Common myeloid progenitor, CD34-positive (primary cell): ENCODE results near the gene LPAR1.

Source experiments
- CTCF ChIA-PET: fragments of 350-600 bp; sonication (Branson Sonifier 250); formaldehyde crosslinking; loops from one replicate; lab custom pipeline; 2021; ENCODE audit warnings: antibody characterized with exemption; lab: Charles Lee
- POLR2A ChIA-PET: fragments of 350-600 bp; sonication (Branson Sonifier 250); formaldehyde crosslinking; loops from one replicate; lab custom pipeline; 2021; ENCODE audit warnings: antibody characterized with exemption; lab: Charles Lee
- DNase-seq, 3 donors: peaks; one replicate each; pipeline versions ENCODE4 v3.0.0 to v3.0.0-alpha.2; 2013
- H3K27ac ChIP-seq, 2 experiments: 1 replicate in 1 of 2; 2 replicates in 1 of 2; pipeline ENCODE4 v1.7.0; 2013; ENCODE audit warnings: inconsistent platforms in 2 of 2, low read length in 2 of 2, mild to moderate bottlenecking in 2 of 2, low read depth in 1 of 2, moderate library complexity in 1 of 2; ENCODE audit not compliant: severe bottlenecking in 2 of 2, insufficient read depth in 1 of 2, poor library complexity in 1 of 2
- H3K27me3 ChIP-seq, 5 experiments: replicated peaks in 2 of 5; 1 replicate in 3 of 5; 2 replicates in 2 of 5; pipeline versions ENCODE4 v1.6.1 to v1.7.0; 2013; ENCODE audit warnings: low read length in 4 of 5, mild to moderate bottlenecking in 2 of 5, moderate library complexity in 2 of 5, inconsistent platforms in 1 of 5; ENCODE audit not compliant: insufficient read depth in 5 of 5, control insufficient read depth in 4 of 5
- H3K36me3 ChIP-seq, 4 experiments: 1 replicate in 2 of 4; 2 replicates in 2 of 4; pipeline versions ENCODE4 v1.6.1 to v1.7.0; 2013; ENCODE audit warnings: low read length in 3 of 4, control low read depth in 1 of 4, mild to moderate bottlenecking in 1 of 4; ENCODE audit not compliant: control insufficient read depth in 4 of 4, insufficient read depth in 4 of 4
- H3K4me1 ChIP-seq, 4 experiments: 1 replicate in 3 of 4; 2 replicates in 1 of 4; pipeline versions ENCODE4 v1.6.1 to v1.7.1; 2013; ENCODE audit warnings: low read length in 3 of 4, mild to moderate bottlenecking in 3 of 4, control low read depth in 1 of 4, inconsistent platforms in 1 of 4, moderate library complexity in 1 of 4; ENCODE audit not compliant: control insufficient read depth in 4 of 4, insufficient read depth in 4 of 4; ENCODE audit errors: control extremely low read depth in 1 of 4
- H3K4me3 ChIP-seq, 7 experiments: 1 replicate in 4 of 7; 2 replicates in 3 of 7; pipeline versions ENCODE4 v1.5.1 to v1.7.0; 2013; ENCODE audit warnings: mild to moderate bottlenecking in 7 of 7, low read length in 6 of 7, moderate library complexity in 6 of 7, inconsistent platforms in 2 of 7, low read depth in 2 of 7, control low read depth in 1 of 7; ENCODE audit not compliant: insufficient read depth in 4 of 7, control insufficient read depth in 1 of 7; ENCODE audit errors: extremely low read depth in 1 of 7
- H3K9me3 ChIP-seq, 5 experiments: 1 replicate in 4 of 5; 2 replicates in 1 of 5; pipeline versions ENCODE4 v1.6.1 to v1.7.1; 2013; ENCODE audit warnings: low read length in 4 of 5, mild to moderate bottlenecking in 2 of 5, inconsistent platforms in 1 of 5, low read depth in 1 of 5, moderate library complexity in 1 of 5; ENCODE audit not compliant: control insufficient read depth in 4 of 5, insufficient read depth in 2 of 5; ENCODE audit errors: control extremely low read depth in 1 of 5
- WGBS: methylation state at CpG from one replicate; pipeline ENCODE4 v1.1.5; 2013; ENCODE audit not compliant: insufficient coverage; 5-methylcytosine and 5-hydroxymethylcytosine counted together

Gene LPAR1

DNA sequence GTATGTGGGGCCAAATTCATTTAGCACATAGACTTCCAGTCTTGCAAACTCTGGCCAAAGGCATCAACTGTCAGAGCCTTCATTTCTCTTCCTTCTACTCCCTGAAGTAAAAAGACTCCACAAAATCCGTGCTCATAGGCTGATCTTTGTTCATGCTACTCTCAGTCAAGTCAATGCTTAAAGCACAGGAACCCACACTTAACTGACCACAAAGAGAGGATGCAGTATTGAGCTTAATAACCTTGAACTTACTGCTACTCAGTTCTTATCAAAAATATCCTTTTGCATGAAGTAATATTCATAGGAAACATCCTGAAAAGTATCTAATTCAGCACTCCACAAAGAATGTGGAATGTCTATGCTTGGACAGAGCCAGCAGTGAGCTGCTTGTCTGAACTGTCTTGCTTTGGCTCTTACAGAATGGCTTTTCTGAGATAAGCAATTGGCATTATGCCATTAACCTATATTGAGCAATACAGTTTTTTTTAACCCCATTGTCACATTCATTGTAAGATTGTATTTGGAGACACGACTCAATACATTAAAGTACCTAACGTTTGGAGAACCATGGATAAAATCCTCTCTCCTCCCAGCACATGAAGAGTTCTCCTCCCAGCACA is 21.7 kb downstream of the LPAR1 start:
- Histone ChIP-seq H3K27me3 (no peaks in the 10 kb centered on the region), H3K4me1 (peaks cover 0 to 21% (median 9%) of the 10 kb centered on the region in 4 experiments), H3K36me3 (no peaks in the 10 kb centered on the region), H3K4me3 (peak overlapping the region in 1 of 7 experiments; percentile 14), H3K9me3 (no peaks in the 10 kb centered on the region), H3K27ac (no peak overlapping the region)
- DNase-seq, result peak in 2 of 3 donors; percentile 61 to 63
- WGBS, result 38% methylated on average over 1 of the region's 3 CpGs
- ChIA-PET CTCF (interaction anchor here (0.5 kb wide), 1 partner anchor 11 kb away, joined by 3 read pairs; no protein-coding TSS in a partner anchor), POLR2A (no interaction called here)

GRCh38 chr9:111016016-111016415 is 22.3 kb downstream of the LPAR1 start:
- ChIA-PET POLR2A (no interaction called here), CTCF (no interaction called here)
- WGBS, result 100% methylated on average over 1 of the region's 1 CpG
- H3K4me3 ChIP-seq, result no peak overlapping the region
- H3K27me3 ChIP-seq, result no peaks in the 10 kb centered on the region
- H3K4me1 ChIP-seq, result peaks cover 0 to 21% (median 9%) of the 10 kb centered on the region in 4 experiments
- H3K36me3 ChIP-seq, result no peaks in the 10 kb centered on the region
- no peak for DNase-seq
- H3K9me3 ChIP-seq, result no peaks in the 10 kb centered on the region
- H3K27ac ChIP-seq, result no peak overlapping the region

DNA sequence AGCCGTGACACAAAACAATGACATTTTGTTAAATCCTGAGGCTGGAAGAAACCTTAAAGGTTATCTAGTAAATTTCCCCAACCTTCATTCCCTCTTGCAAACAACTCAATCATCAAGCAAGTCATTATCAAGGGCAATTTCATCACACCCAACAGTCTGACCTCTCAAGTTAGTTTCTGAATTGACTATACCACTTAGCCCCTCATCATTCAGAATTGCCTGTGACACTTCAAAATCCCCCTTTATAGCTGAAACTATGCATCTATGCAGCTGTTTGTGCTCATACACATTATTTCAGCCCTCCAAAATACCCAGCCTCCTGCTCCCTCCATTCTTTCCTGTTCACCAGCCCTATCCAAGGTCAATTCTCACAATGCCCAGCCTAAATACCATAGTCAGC is 24.6 kb downstream of the LPAR1 start:
- no peak overlapping the region for H3K4me3 ChIP-seq
- DNase-seq, result no peak
- no CpG with 5 or more reads among the region's 1 CpG for WGBS
- ChIA-PET CTCF (no interaction called here), POLR2A (no interaction called here)
- no peak overlapping the region for H3K27ac ChIP-seq
- H3K27me3 ChIP-seq, result no peaks in the 10 kb centered on the region
- H3K4me1 ChIP-seq, result peaks cover 0 to 21% (median 9%) of the 10 kb centered on the region in 4 experiments
- H3K9me3 ChIP-seq, result no peaks in the 10 kb centered on the region
- no peaks in the 10 kb centered on the region for H3K36me3 ChIP-seq

GRCh38 chr9:111013250-111013649 is 25.0 kb downstream of the LPAR1 start:
- H3K27ac ChIP-seq, result no peak overlapping the region
- no CpG with 5 or more reads among the region's 1 CpG for WGBS
- CTCF ChIA-PET, result no interaction called here
- H3K9me3 ChIP-seq, result no peaks in the 10 kb centered on the region
- H3K27me3 ChIP-seq, result no peaks in the 10 kb centered on the region
- POLR2A ChIA-PET, result no interaction called here
- H3K36me3 ChIP-seq, result no peaks in the 10 kb centered on the region
- H3K4me1 ChIP-seq, result peaks cover 0 to 21% (median 9%) of the 10 kb centered on the region in 4 experiments
- no peak overlapping the region for H3K4me3 ChIP-seq
- DNase-seq, result no peak

- H3K4me1 ChIP-seq, result no peaks in the 10 kb centered on the region
- H3K4me3 ChIP-seq, result no peak overlapping the region
- CTCF ChIA-PET, result interaction anchor here (1.0 kb wide), 2 partner anchors 10 to 30 kb away, joined by 3 read pairs; partner anchors contain the start of gene LPAR1
- 100% methylated on average over 1 of the region's 7 CpGs for WGBS
- no peak for DNase-seq
- no peak overlapping the region for H3K27ac ChIP-seq
- H3K36me3 ChIP-seq, result no peaks in the 10 kb centered on the region
- no peaks in the 10 kb centered on the region for H3K27me3 ChIP-seq
- no peaks in the 10 kb centered on the region for H3K9me3 ChIP-seq
- POLR2A ChIA-PET, result no interaction called here
Measured at GRCh38 chr9:111008158-111009075, 29.9 kb downstream of the LPAR1 start.

GRCh38 chr9:111005746-111006470 is 32.4 kb downstream of the LPAR1 start:
- Histone ChIP-seq H3K4me3 (no peak overlapping the region), H3K9me3 (no peaks in the 10 kb centered on the region), H3K27ac (no peak overlapping the region), H3K27me3 (no peaks in the 10 kb centered on the region), H3K4me1 (peaks cover 0 to 18% (median 9%) of the 10 kb centered on the region in 4 experiments), H3K36me3 (no peaks in the 10 kb centered on the region)
- POLR2A ChIA-PET, result no interaction called here
- DNase-seq, result no peak
- CTCF ChIA-PET, result no interaction called here
- WGBS, result 91% methylated on average over 1 of the region's 1 CpG
